ENCODE results near the gene SPAG9.
"Not testable (repeated sequence)": the region's sequence is repeated elsewhere in the genome, so short reads cannot be mapped to it uniquely, and the experiment has no call there.

DNA sequence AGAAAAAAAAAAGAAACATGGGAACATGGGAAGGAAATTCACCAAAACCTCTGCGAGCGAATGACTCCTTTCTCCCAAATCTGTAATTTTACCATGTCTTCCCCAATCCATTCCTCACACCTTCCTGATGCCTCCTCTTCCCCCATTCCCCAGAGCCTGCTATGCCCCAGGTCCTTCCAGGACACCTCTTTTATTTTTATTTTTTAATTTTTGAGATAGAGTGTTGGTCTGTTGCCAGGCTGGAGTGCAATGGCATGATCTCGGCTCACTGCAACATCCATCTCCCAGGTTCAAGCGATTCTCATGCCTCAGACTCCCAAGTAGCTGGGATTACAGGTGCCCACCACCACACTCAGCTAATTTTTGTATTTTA lies 179.0 kb downstream of the SPAG9 start:
- TF ChIP-seq, protein P1, sequence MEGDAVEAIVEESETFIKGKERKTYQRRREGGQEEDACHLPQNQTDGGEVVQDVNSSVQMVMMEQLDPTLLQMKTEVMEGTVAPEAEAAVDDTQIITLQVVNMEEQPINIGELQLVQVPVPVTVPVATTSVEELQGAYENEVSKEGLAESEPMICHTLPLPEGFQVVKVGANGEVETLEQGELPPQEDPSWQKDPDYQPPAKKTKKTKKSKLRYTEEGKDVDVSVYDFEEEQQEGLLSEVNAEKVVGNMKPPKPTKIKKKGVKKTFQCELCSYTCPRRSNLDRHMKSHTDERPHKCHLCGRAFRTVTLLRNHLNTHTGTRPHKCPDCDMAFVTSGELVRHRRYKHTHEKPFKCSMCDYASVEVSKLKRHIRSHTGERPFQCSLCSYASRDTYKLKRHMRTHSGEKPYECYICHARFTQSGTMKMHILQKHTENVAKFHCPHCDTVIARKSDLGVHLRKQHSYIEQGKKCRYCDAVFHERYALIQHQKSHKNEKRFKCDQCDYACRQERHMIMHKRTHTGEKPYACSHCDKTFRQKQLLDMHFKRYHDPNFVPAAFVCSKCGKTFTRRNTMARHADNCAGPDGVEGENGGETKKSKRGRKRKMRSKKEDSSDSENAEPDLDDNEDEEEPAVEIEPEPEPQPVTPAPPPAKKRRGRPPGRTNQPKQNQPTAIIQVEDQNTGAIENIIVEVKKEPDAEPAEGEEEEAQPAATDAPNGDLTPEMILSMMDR (IDR thresholded peaks at IDR 0.05; ENCODE audit: low read depth, low read length, poor library complexity, severe bottlenecking) = not testable (repeated sequence)
- TF ChIP-seq EZH2phosphoT487 (IDR thresholded peaks at IDR 0.05; ENCODE audit: borderline replicate concordance, low read length) = not testable (repeated sequence)
